HG03108 (cell line): ENCODE data around the gene NRIP1.

Experiments
- ATAC-seq: cut with Tn5 transposase; IDR thresholded peaks from one replicate; pipeline ENCODE4 v1.9.1; 2021; ENCODE audit warnings: moderate library complexity; ENCODE audit not compliant: unreplicated experiment

The NRIP1 gene

DNA sequence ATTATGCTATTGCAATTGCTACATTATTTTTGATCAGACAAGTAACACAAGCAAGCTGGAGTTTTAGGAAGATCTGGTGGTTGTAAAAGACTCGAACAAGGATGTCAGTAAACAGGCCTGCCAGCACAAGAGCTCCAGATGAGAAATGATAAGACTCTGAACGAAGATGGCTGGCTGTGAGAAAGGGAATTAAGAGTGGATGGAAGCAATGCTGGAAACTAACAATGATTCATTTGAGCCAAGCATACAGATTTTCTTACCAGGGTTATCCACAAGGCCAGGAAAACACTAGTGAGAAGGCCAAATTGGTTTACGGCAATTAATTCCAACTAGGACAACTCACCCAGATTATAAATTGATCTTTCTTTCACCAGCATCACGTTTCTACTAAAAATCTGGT is 54.2 kb downstream of the NRIP1 start:
- no peak for ATAC-seq

DNA sequence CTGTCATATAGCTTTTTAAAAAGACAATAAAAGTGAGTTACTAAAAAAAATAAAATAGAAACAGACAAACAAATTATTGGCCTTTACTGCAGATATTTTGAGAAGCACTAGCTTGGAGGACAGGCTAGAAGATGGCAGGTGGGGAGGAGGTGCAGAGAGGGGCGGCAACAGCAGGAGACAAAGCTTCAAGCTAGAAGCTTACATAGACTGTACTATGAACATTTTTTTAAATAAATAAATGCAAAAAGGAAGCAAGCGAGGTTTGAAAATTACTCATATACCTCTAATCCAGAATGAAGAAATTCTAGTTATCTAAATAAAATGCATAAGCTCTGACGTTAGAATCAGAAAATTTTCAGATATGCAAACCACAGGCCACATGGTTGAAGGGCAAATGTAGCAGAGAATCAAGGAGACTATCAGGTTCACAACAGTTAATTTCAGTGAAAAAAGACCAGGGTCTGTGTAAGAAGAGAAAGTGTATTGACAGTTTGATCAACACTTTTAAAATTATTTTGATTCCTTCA is 54.9 kb downstream of the NRIP1 start:
- no peak for ATAC-seq

DNA sequence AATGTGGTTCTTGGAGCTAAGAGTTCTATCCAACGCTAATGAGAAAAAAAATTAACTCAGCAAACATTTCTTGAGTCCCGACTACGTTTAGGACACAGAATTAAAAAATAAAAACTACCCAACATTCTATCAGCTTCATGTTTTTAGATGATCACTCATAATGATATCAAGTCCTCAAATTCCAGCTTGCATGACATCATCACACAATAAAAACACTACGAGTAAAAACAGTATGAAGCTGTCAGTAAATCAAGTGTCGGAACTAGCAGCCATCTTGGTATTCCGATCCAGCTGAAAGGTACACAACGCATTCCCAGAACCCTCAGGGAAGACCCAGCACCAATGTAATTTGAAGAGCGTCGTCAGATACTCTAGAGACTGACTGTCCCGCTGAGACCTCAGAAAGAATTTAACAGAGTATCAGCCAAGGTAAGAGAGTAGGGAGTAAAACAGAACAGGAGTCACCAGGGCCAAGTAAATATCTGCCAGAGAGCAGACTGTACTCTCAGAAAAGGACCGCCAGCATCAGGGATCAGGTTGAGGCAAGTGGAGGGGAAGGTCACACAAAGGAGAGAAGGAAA is 57.0 kb downstream of the NRIP1 start:
- no peak for ATAC-seq

DNA sequence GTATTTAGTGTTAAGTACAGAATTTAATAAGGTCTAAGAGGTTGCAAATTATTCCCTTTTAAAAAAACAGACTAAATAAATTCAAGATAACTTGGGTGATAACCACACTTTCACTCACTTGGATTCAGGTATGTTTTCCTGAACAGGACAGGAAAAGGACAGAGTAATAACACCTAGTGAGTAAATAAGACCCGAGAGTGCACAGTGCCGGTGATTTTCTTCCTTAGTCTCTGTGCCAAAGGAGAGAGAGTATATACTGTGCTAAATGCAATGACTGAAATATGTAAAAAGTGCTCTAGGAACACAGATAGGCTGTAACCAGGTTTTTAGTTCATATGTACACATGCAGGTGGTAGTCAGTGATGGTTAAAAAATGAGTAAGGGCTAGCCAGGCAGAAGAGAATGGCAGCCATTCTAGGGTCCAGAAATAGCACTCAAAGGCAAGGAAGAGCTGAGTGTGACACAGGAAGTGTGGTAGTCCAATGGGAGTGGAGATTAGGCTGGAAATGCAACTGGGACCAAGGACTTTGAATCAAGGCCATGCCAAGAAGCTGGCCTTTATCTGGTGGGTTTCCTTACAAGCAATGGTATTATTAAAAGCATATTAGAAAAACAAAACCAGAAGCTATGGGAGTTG is 58.1 kb downstream of the NRIP1 start:
- ATAC-seq = no peak

DNA sequence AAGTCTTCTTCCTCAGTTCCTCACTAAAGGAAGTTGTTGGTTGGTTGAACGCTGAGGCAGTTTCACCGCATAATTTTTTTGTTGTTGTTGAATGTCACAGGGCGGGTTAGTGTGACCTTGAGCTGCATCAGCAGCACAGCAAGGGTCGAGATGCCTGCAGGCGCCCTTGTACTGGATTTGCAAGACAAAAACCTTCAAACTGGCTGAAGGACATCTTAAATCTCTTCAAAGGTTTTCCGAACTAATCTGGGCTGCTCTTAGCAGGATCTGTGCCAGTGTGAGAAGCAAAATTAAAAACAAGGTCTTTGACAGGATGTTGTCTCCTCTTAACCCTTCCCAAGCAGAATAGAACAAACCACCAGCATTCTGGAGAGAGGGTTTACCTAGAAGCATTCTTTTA is 59.4 kb downstream of the NRIP1 start:
- no peak for ATAC-seq

DNA sequence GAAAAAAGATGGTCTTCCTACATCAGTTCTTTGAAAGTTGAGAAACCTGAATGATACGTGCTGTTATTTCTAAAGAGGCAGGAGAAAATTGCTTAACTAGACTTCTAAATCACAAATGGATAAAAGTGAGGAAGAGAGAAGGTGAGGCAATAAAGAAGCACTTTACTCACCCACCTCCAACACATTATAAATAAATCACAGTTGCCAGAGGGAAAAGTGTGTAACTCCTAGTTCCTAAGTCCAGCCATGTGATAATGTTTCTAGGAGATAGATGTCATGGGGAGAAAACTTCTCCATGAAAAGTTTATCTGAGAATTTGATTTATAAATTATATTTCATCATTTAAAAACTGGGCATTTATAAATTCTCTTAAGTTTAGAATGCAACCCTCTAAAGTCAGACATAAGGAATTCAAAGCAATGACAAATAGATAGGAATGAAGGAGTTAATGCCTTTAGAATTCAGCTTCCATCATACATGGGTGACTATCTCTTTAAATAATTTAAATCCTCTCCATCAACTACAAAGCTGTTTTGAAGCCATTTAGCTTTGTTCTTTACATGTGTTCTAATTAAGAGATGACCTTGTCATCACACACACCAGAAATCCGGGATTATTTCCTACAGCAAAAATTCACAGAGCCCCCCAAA is 60.0 kb downstream of the NRIP1 start:
- ATAC-seq = no peak

DNA sequence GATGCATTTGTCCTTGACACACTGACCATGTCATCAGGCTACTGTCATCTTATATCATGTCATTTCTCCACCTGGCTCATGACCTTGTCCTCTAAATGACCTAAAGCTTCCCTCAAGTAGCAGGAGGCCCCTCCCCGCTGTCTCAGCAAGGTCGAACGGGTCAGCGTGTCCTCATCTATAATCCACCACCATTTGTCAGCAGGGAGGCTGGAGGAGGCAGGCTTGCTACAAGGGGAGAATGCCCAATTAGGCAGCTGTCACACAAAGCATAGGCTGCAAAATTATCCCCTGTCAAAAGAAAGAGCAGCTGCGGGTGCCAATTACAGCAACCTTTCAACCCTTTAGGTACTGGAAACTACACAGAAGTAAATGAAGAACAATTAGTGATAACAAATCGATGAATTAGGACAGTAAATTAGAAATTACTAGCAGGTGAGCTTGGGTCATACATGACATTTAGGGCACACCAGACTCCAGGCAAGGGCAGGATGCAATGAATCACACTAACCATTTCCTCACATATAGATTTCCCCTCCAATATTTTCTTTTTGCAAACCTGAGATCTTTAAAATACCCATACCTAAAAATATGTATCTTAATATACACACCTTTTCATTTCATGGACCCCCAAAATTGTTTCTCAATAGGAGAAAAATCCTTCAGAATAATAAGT is 61.2 kb downstream of the NRIP1 start:
- no peak for ATAC-seq

DNA sequence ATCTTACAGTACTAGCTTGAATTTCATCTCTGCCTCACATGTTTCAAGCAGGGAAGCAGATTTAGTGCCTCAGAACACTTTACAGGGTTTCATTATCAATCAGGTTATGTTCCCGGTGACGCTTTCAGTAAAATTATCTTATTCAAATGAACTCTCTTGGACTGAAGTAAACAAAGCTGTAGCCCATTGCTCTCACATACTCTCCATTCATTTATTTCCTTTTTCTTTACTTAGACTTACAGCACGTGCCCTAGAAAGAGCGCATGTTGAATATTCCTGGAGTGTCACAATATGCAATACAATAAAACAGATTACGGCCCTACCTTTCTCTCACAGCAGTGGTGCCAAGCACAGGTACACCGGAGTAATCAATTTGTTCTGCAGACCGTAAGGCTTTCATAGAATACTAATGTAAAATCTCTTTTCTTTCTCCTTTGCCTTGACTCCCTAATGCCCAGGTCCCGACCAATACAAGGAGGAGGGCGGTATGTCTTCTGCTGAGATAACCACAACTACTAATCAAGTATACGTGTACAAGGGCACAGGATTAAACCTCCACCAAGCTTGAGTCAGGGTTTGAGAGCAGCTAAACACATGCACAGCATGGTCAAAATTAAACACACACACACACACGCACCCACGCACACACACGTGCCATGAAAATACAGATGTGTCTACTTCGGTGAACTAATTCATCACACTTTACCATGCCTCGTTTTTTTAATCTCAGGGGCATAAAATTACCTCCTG is 62.8 kb downstream of the NRIP1 start:
- ATAC-seq = no peak

DNA sequence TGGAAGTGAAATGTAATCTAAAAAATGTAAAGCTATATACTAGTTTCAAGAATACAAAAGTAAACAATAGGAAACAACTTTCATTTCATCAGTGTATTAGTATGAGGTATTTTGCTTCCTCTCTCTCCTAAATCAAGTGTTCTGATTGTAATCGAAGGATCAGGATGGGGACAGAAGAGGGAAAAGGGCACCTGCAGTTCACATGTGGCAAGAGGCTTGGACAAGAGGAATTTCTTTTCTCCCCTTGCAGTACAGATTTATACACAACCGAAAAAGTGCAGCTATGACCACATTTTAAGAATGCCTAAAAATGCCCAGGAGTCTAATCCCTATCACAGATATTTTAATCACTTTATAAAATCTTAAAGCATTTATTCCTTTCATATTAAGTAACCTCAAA is 63.7 kb downstream of the NRIP1 start:
- no peak for ATAC-seq

DNA sequence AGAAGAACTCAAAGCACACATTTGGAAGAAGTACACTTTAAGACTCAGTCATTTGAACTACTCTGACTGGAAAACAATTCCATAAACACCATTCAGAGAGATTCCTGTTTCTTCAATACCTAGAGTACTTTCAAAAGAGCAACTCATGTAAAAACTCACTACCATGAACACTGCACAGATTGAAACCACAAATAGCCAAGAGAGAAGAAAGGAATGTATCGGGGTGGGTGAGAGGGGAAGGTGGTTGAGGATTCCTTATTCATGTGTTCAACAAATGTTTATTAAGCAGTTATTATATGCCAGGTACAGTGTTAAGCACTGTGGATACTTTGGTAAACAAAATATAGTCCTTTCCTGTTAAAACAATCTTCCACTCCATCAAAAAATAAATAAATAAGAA is 64.7 kb downstream of the NRIP1 start:
- no peak for ATAC-seq

DNA sequence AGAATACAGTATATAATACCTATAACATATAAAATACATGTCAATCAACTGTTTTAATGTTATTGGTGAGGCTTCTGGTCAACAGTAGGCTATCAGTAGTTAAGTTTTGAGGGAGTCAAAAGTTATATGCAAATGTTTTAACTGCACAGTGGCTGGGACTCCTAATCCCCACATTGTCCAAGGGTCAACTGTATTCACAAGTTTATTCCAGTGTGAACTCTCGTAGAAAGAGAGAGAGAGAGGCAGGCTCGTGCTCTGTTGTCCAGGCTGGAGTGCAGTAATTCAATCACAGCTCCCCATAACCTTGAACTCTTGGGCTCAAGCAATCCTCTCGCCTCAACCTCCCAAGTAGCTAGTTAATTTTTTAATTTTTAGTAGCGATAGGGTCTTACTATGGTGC is 66.0 kb downstream of the NRIP1 start:
- ATAC-seq = no peak

DNA sequence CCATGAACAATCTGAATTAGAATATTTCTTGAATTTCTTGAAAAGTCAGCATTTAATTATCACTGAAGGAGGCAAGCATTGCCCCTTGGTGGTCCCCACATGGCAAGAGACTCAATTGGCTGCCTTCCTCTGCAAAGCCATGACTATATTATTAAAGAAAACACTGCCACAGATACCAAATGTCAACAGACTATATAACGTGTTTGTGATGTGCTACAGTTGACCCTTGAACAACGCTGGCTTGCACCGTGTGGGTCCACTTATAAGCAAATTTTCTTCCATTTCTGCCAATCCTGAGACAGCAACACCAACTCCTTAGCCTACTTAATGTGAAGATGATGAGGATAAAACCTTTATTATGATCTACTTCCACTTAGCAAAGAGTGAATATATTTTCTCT is 66.5 kb downstream of the NRIP1 start:
- ATAC-seq = no peak

DNA sequence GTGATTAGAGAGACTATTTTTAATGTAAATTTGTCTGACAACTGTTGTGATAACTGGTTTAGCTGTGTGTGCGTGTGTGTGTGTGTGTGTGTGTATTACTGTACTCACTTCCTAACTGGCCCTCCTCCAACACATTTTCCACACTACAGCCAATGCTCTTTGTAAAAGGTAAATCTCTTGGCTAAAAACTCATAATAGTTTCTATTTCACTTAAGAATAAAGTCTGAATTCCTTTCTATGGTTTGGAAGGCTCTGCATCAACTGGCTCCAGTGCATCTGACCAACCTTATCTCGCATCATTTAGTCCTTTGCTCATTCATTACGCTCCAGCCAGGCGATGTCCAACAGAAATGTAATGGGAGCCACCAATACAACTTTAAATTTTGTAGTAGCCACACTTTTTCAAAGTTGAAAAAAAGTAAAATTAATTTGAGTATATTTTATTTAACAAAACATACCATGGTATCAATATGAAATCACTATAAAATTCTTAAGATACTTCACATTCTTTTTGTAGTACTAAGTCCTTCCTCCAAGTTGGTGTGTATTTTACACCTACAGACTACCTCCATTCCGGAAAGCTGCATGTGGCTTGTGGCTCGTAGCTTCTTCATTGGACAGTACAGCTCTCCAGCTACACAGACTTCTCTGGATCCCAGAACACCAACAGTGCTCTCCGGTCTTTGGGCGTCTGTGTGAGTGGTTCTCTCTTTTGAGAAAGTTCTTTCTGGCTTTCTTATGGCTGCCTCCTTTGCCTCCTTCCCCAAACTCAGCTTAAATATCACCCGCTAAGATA is 68.9 kb downstream of the NRIP1 start:
- ATAC-seq = no peak

DNA sequence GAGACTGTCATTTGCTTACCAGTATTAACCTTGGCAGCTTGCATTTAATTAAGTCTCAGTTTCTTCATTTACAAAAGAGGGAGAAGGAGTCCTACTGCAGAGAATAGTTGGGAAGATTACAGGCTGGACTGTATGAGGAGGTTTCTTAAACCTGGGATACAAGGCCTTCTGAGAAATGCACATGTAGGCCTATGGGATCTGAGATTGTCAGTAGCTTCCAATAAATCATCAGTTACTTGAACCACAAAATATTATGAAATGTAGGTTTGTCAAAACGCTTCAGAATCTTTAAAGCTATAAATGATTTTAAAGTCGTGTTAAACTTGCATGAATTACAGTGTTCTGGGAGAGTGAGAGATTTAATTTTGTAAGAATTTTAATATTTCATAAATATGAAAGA is 69.6 kb downstream of the NRIP1 start:
- ATAC-seq = no peak

DNA sequence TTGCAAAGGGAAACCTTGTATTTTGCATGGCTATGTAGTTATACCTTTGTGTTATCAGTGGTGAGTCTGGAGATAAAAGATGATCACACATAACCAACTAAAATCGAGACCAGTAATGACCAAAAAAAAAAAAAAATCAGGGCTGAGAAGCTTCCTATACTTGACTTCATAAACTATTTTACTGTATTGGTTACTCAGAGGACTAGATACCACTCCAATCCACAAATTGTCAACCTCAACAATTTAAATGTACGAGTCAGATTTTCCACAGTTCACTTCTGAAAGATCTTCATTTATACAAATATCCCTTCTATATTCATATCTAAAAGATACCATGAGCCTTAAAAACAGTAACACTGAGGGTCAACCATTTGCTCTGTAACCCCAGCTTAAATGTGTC is 71.7 kb downstream of the NRIP1 start:
- no peak for ATAC-seq

DNA sequence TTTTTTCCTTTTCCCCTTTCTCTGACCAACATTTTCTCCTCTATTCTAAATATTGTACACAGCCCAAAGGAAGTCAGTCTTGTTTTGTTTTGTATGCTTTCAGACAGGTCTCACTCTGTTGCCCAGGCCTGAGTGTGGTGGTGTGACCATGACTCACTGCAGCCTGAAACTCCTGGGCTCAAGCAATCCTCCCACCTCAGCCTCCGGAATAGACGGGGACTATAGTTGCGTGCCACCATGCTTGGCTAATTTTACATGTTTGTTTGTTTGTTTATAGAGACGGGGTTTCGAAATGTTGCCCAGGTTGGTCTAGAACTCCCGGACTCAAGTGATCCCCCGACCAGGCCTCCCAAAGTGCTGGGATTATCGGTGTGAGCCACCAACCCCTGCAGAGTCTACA is 72.8 kb downstream of the NRIP1 start:
- ATAC-seq = no peak

DNA sequence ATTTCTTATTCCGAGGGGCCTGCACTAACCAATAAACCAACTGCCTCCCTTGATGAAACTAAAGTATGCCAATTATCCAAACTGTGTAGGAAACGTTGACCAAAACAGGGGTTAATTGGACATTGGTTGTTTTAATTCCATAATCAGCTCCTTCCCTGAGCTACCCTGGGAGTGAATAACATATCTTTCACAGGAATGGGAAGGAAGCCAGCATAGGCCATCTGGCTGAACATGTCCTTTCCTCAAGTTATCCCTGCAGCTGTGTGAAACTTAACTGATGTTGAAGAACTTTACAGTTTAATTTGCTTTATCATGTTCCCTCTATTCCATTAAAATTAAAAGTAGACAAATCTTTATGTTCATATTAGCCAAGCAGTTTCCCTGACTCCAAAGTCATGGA is 75.4 kb downstream of the NRIP1 start:
- ATAC-seq = no peak

DNA sequence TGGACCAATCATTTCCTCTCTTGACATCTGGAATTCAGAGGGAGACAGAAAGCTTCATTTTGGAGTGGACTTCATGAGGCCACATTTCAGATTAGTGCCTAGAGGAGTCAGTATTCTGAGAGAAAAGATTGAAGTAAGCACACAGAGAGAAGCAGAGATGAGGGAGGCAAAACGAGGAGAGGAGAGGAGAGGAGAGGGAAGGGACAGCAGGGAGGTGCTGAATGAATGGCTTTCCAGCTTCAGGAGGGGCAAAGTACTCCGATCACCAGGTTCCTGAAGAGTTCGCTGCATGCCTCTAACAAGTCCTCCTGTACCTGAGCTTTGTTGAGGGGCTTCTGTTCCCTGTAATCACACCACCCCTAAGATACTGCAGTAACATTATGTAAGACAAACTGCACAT is 76.0 kb downstream of the NRIP1 start:
- no peak for ATAC-seq

DNA sequence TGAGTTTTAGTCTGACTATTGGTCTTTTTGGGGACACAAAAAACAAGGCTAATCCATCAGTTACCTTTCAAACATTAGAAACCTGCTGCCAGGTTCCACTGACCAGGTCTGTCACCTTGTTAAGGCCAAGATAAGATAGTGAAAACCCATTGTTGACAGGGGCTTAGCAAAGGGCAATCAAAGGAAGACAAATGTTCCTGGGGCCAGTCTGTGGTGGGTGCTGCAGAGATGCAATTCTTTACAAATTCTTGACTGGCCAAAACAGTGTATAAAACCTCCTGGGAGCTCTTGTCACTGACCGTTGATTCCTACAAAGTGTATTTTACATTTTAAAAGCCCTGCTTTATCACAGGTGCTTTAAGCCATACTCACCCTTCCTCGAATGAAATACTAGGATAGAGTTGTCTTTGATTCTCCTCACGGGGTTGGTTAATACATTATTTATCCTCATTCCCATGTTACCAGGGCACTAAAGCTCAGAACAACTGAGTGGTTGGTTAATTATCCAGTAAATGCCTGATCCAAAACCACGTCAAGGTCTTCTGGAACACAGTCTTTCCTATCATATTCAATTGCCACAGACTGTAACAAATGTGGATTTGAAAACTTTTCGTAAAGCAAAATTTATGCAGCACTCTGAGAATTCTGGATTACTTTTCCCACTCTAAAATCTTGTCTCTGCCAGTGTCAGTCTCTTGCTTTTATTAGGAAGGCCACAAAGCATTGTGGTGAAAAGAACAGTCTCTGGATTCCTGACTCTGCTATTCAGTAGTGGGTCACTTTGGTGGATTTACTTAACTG is 77.2 kb downstream of the NRIP1 start:
- ATAC-seq = no peak

DNA sequence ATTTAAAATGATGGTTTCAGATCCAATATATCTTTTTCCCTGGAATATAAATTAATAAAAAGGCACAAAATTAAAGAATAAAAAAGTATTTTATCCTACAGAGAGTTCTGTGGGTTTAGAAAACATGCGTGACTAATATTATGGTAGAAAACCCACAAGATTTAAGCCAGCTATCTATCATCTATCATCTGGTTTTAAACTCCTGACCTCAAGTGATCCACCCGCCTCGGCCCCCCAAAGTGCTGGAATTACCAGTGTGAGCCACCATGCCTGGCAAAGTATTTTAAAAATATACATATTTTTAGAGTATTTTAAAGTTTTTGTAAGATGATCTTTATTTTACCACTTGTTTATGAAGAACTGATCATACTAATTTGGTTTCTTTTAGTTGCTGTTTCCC is 79.5 kb downstream of the NRIP1 start:
- ATAC-seq = no peak
